Activated CD8-positive, alpha-beta memory T cell treated with anti-CD3 and anti-CD28 coated beads for 48 hours (primary cell): Measurements from ENCODE around the gene MYH9.
"Not testable (repeated sequence)": the region's sequence is repeated elsewhere in the genome, so short reads cannot be mapped to it uniquely, and the experiment has no call there.

Experiments used
- DNase-seq, 3 experiments: peaks; one replicate each; pipeline ENCODE4 v3.0.0-alpha.2; 2020; ENCODE audit warnings: low read depth in 2 of 3, low spot score in 2 of 3

Gene MYH9

GRCh38 chr22:36279219-36279666 is 108.5 kb downstream of the MYH9 start:
- no peak for DNase-seq

- peak in 2 of 3 experiments; percentile 14 to 50 for DNase-seq
Observed at GRCh38 chr22:36277482-36278291, 110.1 kb downstream of the MYH9 start.

GRCh38 chr22:36274531-36274930 is 113.2 kb downstream of the MYH9 start:
- DNase-seq = no peak

GRCh38 chr22:36271951-36272350 is 115.8 kb downstream of the MYH9 start:
- not testable (repeated sequence) for DNase-seq

- not testable (repeated sequence) for DNase-seq
Observed at GRCh38 chr22:36271231-36271630, 116.5 kb downstream of the MYH9 start.

GRCh38 chr22:36267896-36268485 is 119.8 kb downstream of the MYH9 start:
- no peak for DNase-seq

- no peak for DNase-seq
Observed at GRCh38 chr22:36267058-36267457, 120.7 kb downstream of the MYH9 start.

GRCh38 chr22:36263886-36264664 is 123.7 kb downstream of the MYH9 start:
- not testable (repeated sequence) for DNase-seq

- not testable (repeated sequence) for DNase-seq
Observed at GRCh38 chr22:36263216-36263673, 124.5 kb downstream of the MYH9 start.

GRCh38 chr22:36262307-36262706 is 125.5 kb downstream of the MYH9 start:
- DNase-seq = not testable (repeated sequence)

- not testable (repeated sequence) for DNase-seq
Observed at GRCh38 chr22:36261675-36262074, 126.1 kb downstream of the MYH9 start.

- no peak for DNase-seq
Observed at GRCh38 chr22:36259615-36260300, 128.0 kb downstream of the MYH9 start.

GRCh38 chr22:36258701-36259614 is 128.8 kb downstream of the MYH9 start:
- no peak for DNase-seq

GRCh38 chr22:36257948-36258670 is 129.7 kb downstream of the MYH9 start:
- no peak for DNase-seq

GRCh38 chr22:36257308-36257707 is 130.5 kb downstream of the MYH9 start:
- no peak for DNase-seq

GRCh38 chr22:36256478-36256877 is 131.3 kb downstream of the MYH9 start:
- DNase-seq = no peak

GRCh38 chr22:36255572-36255971 is 132.2 kb downstream of the MYH9 start:
- not testable (repeated sequence) for DNase-seq

- DNase-seq = no peak
Observed at GRCh38 chr22:36253523-36254490, 134.0 kb downstream of the MYH9 start.
